GM12864 (cell line): ENCODE measurements around the gene RBFOX1.

Source experiments
- DNase-seq: peaks from one replicate; pipeline ENCODE4 v3.0.0-alpha.2; 2011; ENCODE audit warnings: low read depth
- H3K4me3 ChIP-seq: 2 replicates; pipeline ENCODE4 v1.5.1; 2011; ENCODE audit warnings: mild to moderate bottlenecking, low read depth, low read length, control low read depth
- CTCF ChIP-seq: IDR thresholded peaks from 2 replicates; pipeline ENCODE4 v1.5.1; 2011; ENCODE audit warnings: low read depth, mild to moderate bottlenecking, moderate library complexity, low read length, control low read depth, inconsistent platforms; ENCODE audit errors: missing control alignments

Gene RBFOX1

GRCh38 chr16:7423434-7424044 lies 90.9 kb downstream of the RBFOX1 start:
- no peak for DNase-seq
- TF ChIP-seq CTCF, result no peak
- no peak overlapping the region for H3K4me3 ChIP-seq

DNA sequence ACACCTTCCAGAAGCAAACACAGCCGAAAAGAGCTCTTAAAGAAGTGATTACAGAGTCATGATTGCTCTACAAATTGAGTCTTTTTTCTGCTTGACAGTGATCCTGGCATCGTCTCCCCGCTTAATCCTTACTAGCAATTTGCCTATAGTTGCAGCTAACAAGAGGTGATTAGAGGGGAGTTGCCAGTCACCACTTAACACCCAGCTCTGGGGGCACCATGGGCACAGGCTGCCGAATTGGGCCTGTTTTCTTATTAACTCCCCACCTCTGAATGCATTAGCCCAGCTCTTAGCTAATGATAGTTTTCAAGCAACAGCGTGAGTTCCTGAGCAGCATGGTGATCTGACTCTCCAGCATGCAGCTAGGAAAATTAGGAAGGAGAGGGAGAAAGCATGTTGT lies 93.5 kb downstream of the RBFOX1 start:
- TF ChIP-seq CTCF, result no peak
- DNase-seq, result no peak
- no peak overlapping the region for H3K4me3 ChIP-seq

- TF ChIP-seq CTCF, result no peak
- H3K4me3 ChIP-seq, result no peak overlapping the region
- DNase-seq, result no peak
These were observed 99.1 kb downstream of the RBFOX1 start for GRCh38 chr16:7431723-7432122.

- TF ChIP-seq CTCF, result no peak
- DNase-seq, result no peak
- no peak overlapping the region for H3K4me3 ChIP-seq
These were observed 103.7 kb downstream of the RBFOX1 start for GRCh38 chr16:7436306-7436705.

DNA sequence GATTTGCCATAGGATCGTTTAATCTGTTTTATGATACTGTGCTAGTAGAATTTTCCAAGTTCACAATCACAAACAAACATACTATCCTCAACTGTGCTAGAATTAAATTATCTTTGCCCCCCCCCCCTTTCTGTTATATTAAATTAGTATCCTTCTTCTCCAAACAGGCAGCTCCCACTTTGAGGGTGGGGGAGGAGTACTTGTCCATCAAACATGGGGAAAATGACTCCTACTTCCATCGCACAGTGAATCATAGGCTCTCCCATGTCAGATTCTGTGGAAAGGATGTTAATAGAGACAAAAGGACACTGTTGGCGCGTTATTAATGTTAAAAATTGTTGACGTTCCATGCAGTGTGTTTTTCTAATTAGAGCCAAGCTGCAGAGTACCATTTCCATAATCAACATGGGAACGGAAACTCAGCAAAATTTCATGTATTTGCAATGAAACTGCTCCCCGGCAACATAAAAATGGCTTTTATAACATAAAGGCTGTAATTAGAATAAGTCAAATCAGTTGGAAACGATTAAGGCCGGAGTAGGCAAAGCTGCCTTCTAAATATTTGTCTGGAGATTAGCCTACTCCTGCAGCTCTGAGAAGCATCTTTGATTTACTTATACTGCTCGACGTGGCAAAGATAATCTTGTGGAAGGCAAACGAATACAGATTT lies 104.6 kb downstream of the RBFOX1 start:
- no peak for TF ChIP-seq CTCF
- no peak for DNase-seq
- H3K4me3 ChIP-seq, result no peak overlapping the region

DNA sequence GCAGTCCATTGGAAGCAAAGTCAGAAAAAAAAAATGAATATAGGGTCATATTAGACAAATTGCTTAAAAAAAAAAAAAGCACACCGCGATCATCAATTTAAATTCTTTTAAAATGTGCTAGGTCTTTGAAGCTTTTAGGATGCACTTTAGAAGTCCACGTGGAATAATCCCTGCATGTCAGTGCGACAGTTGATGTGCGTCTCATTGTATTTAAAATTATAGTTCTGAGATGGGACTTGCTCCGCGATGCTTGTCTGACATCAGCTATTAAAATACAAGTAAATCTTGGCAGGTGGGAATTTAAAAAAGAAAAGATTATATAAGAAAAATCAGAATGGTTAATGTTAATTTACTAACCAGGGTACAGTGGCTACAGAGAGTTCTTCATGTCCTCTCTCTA lies 105.2 kb downstream of the RBFOX1 start:
- DNase-seq, result no peak
- TF ChIP-seq CTCF, result no peak
- H3K4me3 ChIP-seq, result no peak overlapping the region

GRCh38 chr16:7438601-7439000 lies 106.0 kb downstream of the RBFOX1 start:
- no peak overlapping the region for H3K4me3 ChIP-seq
- DNase-seq, result no peak
- no peak for TF ChIP-seq CTCF
